ENCODE results near the gene ADCY5. TPM values are rescaled to one million over a fixed set of nuclear protein-coding genes. Genes with fewer than 3 reads are reported as not detected.

The ADCY5 gene
- total RNA-seq, 1 experiment from 2014 or later, result 0.24 TPM

- intact Hi-C loops (cut with micrococcal nuclease; ENCODE audit: unreplicated experiment), result no loop called here
- Histone ChIP-seq H3K4me3 (no peak overlapping the region), H3K9me3 (ENCODE audit: insufficient read depth, low read depth) (no peaks in the 10 kb centered on the region), H3K4me2 (no peak overlapping the region), H3K9me2 (ENCODE audit: insufficient read depth) (no peaks in the 10 kb centered on the region), H3K4me1 (replicated peaks; ENCODE audit: insufficient read depth) (no peaks in the 10 kb centered on the region), H3K27ac (no peak overlapping the region), H3K36me3 (ENCODE audit: low read depth) (no peaks in the 10 kb centered on the region), H2AFZ (no peak overlapping the region), H3K27me3 (ENCODE audit: insufficient read depth, low read depth) (no peaks in the 10 kb centered on the region), H3K79me2 (ENCODE audit: low read depth) (no peaks in the 10 kb centered on the region), H3F3A (ENCODE audit: insufficient read depth, low read depth) (no peaks in the 10 kb centered on the region), H4K20me1 (ENCODE audit: insufficient read depth) (no peaks in the 10 kb centered on the region)
- CTCF ChIA-PET, result no interaction called here
- POLR2A ChIA-PET (ENCODE audit: unreplicated experiment), result no interaction called here
- no peak for TF ChIP-seq CTCF (conservative IDR thresholded peaks at IDR 0.05)
- no peak for TF ChIP-seq EZH2 (IDR thresholded peaks at IDR 0.05; ENCODE audit: low read depth)
- DNase-seq, result no peak
- BruUV-seq (replicated peaks), result no TSS peak
Observed at GRCh38 chr3:123479891-123480290, 31.0 kb upstream of the ADCY5 start.

GRCh38 chr3:123478314-123478713 lies 29.4 kb upstream of the ADCY5 start:
- no peak overlapping the region for H3K27ac ChIP-seq
- H3K9me3 ChIP-seq (ENCODE audit: insufficient read depth, low read depth), result no peaks in the 10 kb centered on the region
- POLR2A ChIA-PET (ENCODE audit: unreplicated experiment), result no interaction called here
- BruUV-seq (replicated peaks), result no TSS peak
- H4K20me1 ChIP-seq (ENCODE audit: insufficient read depth), result no peaks in the 10 kb centered on the region
- DNase-seq, result no peak
- no peaks in the 10 kb centered on the region for H3F3A ChIP-seq (ENCODE audit: insufficient read depth, low read depth)
- peaks cover 7% of the 10 kb centered on the region; the same call in 1 of the 2 replicates for H3K27me3 ChIP-seq (ENCODE audit: insufficient read depth, low read depth)
- no peak overlapping the region for H2AFZ ChIP-seq
- CTCF ChIA-PET, result interaction anchor here (0.6 kb wide), 1 partner anchor 73 kb away, joined by 3 read pairs; no protein-coding TSS in a partner anchor
- no peaks in the 10 kb centered on the region for H3K79me2 ChIP-seq (ENCODE audit: low read depth)
- H3K4me2 ChIP-seq, result no peak overlapping the region
- no peaks in the 10 kb centered on the region; the same call in 1 of the 2 replicates for H3K9me2 ChIP-seq (ENCODE audit: insufficient read depth)
- no peaks in the 10 kb centered on the region for H3K36me3 ChIP-seq (ENCODE audit: low read depth)
- H3K4me1 ChIP-seq (replicated peaks; ENCODE audit: insufficient read depth), result no peaks in the 10 kb centered on the region
- H3K4me3 ChIP-seq, result no peak overlapping the region
- TF ChIP-seq EZH2 (IDR thresholded peaks at IDR 0.05; ENCODE audit: low read depth) (no peak), CTCF (conservative IDR thresholded peaks at IDR 0.05) (no peak)
- intact Hi-C loops (cut with micrococcal nuclease; ENCODE audit: unreplicated experiment), result no loop called here

- TF ChIP-seq EZH2 (IDR thresholded peaks at IDR 0.05; ENCODE audit: low read depth) (no peak), CTCF (conservative IDR thresholded peaks at IDR 0.05) (no peak)
- peaks cover 7% of the 10 kb centered on the region; the same call in 1 of the 2 replicates for H3K27me3 ChIP-seq (ENCODE audit: insufficient read depth, low read depth)
- H3K79me2 ChIP-seq (ENCODE audit: low read depth), result no peaks in the 10 kb centered on the region
- no peaks in the 10 kb centered on the region; the same call in 1 of the 2 replicates for H3K9me2 ChIP-seq (ENCODE audit: insufficient read depth)
- no peak overlapping the region for H3K27ac ChIP-seq
- no peak overlapping the region for H3K4me3 ChIP-seq
- H2AFZ ChIP-seq, result no peak overlapping the region
- H3K9me3 ChIP-seq (ENCODE audit: insufficient read depth, low read depth), result no peaks in the 10 kb centered on the region
- H3F3A ChIP-seq (ENCODE audit: insufficient read depth, low read depth), result no peaks in the 10 kb centered on the region
- H3K36me3 ChIP-seq (ENCODE audit: low read depth), result no peaks in the 10 kb centered on the region
- no peaks in the 10 kb centered on the region for H3K4me1 ChIP-seq (replicated peaks; ENCODE audit: insufficient read depth)
- ChIA-PET CTCF (interaction anchor here (0.6 kb wide), 1 partner anchor 19 kb away, joined by 3 read pairs; no protein-coding TSS in a partner anchor), POLR2A (ENCODE audit: unreplicated experiment) (interaction anchor here (0.6 to 0.7 kb wide), 2 partner anchors 35 to 58 kb away, joined by 3 to 7 read pairs; no protein-coding TSS in a partner anchor)
- no peaks in the 10 kb centered on the region for H4K20me1 ChIP-seq (ENCODE audit: insufficient read depth)
- no peak overlapping the region for H3K4me2 ChIP-seq
- DNase-seq, result no peak
- BruUV-seq (replicated peaks), result no TSS peak
- intact Hi-C loops (cut with micrococcal nuclease; ENCODE audit: unreplicated experiment), result no loop called here
Observed at GRCh38 chr3:123476967-123477750, 28.3 kb upstream of the ADCY5 start.
